Skin of body (tissue), 2 donors: Measurements from ENCODE around the gene ZNF79. TPM values are rescaled to one million over a fixed set of nuclear protein-coding genes. Genes with fewer than 3 reads are reported as not detected.

ENCODE experiments used
- DNase-seq: peaks from one replicate; lab custom pipeline; 2025; lab: John Stamatoyannopoulos, UW
- total RNA-seq: library from RNA; depleted of rRNA; stranded (reverse); fragments of >200 nt; gene quantifications from one replicate; pipeline ENCODE4 v1.2.3, GENCODE V29; 2014

The ZNF79 gene
- total RNA-seq, 1 donor from 2014 or later = 7.8 TPM

GRCh38 chr9:127426756-127427155, 2.6 kb downstream of the ZNF79 start:
- no peak for DNase-seq

- DNase-seq = no peak
Observed at GRCh38 chr9:127428348-127428747, 4.2 kb downstream of the ZNF79 start.

- DNase-seq = no peak
Observed at GRCh38 chr9:127430415-127430814, 6.2 kb downstream of the ZNF79 start.

GRCh38 chr9:127437497-127438264, 13.5 kb downstream of the ZNF79 start:
- DNase-seq = no peak

DNA sequence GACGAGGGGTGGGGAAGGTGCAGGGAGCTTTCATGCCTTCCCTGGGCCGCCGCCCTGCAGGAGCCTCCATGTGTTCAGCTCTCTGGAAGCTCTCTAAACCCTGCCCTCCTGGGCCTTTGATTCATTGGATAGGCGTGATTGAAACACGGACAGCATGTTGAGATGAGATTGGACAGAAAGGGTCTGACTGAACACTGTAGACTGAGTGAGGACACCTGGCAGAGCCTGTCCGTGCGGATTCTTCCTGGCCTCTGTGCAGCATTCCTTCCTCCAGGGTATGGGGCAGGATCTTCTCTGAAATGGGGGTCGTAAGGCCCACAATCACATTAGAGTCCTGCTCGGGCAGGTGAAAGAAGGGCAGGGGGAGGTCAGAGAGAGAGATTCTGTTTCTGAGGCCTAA, 14.2 kb downstream of the ZNF79 start:
- no peak for DNase-seq

DNA sequence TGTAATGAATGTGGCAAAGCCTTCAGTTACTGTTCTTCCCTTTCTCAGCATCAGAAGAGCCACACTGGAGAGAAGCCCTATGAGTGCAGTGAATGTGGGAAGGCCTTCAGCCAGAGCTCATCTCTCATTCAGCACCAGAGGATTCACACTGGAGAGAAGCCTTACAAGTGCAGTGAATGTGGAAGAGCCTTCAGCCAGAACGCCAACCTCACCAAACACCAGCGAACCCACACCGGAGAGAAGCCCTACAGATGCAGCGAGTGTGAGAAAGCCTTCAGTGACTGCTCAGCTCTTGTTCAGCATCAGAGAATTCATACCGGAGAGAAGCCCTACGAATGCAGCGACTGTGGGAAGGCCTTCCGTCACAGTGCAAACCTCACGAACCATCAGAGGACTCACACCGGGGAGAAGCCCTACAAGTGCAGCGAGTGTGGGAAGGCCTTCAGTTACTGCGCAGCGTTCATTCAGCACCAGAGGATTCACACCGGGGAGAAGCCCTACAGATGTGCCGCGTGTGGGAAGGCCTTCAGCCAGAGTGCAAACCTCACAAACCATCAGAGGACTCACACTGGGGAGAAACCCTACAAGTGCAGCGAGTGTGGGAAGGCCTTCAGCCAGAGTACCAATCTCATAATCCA, 20.2 kb downstream of the ZNF79 start:
- DNase-seq = no peak

- no peak for DNase-seq
Observed at GRCh38 chr9:127444921-127445850, 21.0 kb downstream of the ZNF79 start.

GRCh38 chr9:127445851-127446712, 21.9 kb downstream of the ZNF79 start:
- no peak for DNase-seq

GRCh38 chr9:127446713-127447415, 22.7 kb downstream of the ZNF79 start:
- no peak for DNase-seq

- no peak for DNase-seq
Observed at GRCh38 chr9:127447416-127448111, 23.4 kb downstream of the ZNF79 start.

DNA sequence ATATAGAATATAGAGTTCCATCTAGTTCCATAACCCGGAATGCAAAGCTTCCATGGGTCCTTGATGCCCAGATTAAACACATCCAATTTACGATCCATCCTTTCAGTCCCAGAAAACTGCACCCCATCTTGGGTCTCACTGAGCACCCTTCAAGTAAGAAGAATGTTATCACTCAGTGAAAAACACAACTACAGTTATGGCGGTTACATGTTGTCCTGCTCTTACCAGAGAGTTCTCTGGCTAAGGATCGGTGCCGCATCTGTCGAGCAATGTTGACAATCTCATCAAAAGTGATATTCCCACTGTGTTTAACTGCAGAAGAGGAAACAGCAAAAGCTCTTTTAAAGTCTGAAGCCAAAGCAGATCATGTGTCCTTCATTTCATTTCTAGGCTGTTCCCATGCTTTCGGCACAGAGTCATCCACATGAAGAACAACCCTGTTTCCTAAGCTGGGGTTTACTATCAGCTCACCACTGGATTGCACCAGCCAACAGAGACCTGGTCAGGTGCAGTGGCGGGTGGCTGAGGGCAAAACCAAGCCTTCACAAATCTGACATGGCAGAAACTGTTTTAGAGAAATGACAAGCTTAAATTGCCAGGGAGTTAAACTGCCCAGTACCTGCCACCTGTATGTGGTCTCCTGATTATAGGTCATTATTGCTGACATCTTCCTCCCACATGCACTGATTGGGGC, 24.1 kb downstream of the ZNF79 start:
- no peak for DNase-seq

DNA sequence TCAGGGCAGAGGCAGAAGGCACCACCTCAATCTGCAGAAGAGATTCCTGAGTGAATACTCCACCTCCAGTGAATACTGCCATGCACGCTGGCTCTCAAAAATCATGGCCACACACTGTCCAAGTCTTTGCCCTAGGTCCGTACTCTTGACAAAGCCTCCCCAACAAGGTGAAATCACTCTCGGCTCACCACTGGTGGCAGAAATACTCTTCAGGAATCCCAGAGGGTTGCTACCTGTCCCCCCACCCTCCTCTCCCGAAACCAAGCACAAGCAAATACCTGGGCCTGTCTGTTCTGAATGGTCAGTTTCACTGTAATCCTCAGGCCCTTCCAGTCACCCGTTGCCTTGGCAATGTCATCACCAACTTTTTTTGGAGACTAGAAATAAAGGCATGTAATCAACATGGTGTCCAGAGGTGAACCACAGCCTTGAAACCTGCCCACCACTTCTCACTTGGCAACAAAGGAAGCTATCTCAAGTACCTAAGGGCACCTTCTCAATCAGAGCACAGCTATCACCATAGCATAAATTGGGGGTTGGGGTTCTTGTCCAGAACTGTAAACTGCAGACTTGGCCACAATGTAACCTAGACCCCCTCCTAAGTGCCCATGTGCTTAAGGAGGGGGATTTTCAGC, 25.3 kb downstream of the ZNF79 start:
- no peak for DNase-seq

GRCh38 chr9:127450243-127450760, 26.1 kb downstream of the ZNF79 start:
- no peak for DNase-seq

- peak; percentile 92 for DNase-seq
Observed at GRCh38 chr9:127450830-127451607, 26.8 kb downstream of the ZNF79 start, which contains the start of the genes LRSAM1 and RPL12. LRSAM1 (plus strand) TSS chr9:127451510; CDS start chr9:127454528, 3,018 bp downstream. RPL12 (minus strand) TSS chr9:127451406; CDS start chr9:127451317, 89 bp downstream.

DNA sequence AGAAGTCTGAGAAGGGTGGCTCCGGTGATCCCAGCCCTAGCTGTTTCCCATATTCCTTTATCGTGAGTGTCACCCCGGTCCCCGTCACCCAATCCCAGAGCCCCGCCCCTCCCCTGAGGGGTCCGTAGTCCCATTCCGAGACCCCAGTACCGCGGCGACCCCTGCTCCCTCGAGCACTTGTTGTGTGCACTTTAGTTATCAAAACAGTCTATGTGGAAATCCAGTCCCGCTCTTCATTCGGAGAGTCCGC, 27.4 kb downstream of the ZNF79 start:
- no peak for DNase-seq

DNA sequence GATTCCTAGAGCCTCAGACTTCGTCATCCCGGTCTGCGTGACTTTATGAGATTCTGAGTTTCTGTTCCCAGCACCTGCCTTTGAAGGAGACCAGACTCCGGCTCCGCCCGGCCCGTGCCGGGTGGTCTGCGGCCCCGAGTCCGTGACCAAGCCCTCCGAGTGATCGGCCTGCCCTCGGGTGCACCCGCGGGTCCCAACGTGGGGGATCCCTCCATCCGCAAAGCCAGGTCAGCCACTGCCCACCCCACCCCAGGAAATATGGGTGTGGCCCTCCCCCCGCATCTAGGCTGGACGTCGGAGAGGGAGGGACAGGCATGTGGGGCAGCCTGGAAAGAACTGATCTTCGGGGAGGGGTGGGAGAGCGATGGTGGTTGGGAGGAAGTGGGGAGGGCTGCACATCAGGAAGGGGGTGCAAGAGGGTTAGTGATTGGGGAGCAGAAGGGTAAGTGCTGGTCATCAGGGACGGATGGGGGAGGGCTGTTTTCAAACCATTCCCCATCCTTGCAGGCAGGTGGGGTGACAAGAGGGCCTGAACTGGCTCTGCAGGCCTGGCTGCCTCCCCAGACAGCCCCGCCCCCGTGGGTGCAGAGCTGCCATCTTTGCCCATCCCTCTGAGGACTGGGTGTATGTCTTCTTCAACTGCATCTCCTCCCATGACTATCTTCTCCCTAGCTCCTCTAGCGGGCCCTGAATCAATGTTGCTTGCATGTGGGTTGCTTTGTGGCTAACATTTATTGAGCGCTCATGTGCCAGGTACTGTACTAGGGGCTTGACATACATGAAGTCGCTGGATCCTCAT, 27.9 kb downstream of the ZNF79 start:
- peak; percentile 43 for DNase-seq

DNA sequence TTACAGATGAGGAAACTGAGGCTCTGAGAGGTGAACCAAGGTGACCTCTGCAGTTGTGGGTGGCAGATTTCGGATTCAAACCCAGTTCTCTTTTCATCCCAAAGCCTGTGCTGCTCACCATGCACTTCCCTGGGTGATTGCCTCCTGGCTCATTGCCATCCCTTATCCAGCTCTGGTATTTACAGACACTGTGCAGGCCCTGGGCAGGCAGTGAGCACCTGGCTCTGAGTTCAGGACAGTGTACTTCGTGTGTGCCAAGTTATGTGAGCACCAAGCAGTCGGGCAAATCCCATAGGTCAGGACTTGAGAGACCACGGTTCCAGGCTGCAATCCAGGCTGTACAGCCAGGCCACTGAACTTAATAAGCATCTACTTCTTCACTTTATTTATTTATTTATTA, 28.5 kb downstream of the ZNF79 start:
- no peak for DNase-seq
